PC-3 (cell line): ENCODE results near the gene OSBPL8. TPM values are rescaled to one million over a fixed set of nuclear protein-coding genes. Genes with fewer than 3 reads are reported as not detected.

ENCODE experiments used
- ATAC-seq: fragments of 200-7000 bp; cut with Tn5 transposase; 2 replicates; pipeline ENCODE4 v1.9.1; 2020; ENCODE audit warnings: mild to moderate bottlenecking, moderate library complexity
- BruUV-seq: library from RNA; stranded (reverse); fragments of 400-500 nt; replicated peaks from 2 replicates; lab custom pipeline; 2021; lab: Mats Ljungman, UMichigan
- CTCF ChIA-PET: fragments of 300-600 bp; sonication (Branson Sonifier 250); formaldehyde crosslinking; loops from one replicate; lab custom pipeline; 2022; ENCODE audit warnings: antibody characterized with exemption; lab: Charles Lee
- POLR2A ChIA-PET: fragments of 300-600 bp; sonication (Branson Sonifier 250); formaldehyde crosslinking; loops from one replicate; lab custom pipeline; 2022; ENCODE audit warnings: antibody characterized with exemption; ENCODE audit not compliant: unreplicated experiment; lab: Charles Lee
- DNase-seq: peaks from one replicate; pipeline ENCODE4 v3.0.0-alpha.2; 2015
- H2AFZ ChIP-seq: fragments of 300-600 bp; sonication (generic); 2 replicates; pipeline ENCODE4 v1.6.0; 2016; ENCODE audit warnings: antibody characterized with exemption, low read length
- H3F3A ChIP-seq: fragments of 300-600 bp; sonication (generic); one replicate; pipeline ENCODE4 v1.6.0; 2017; ENCODE audit warnings: antibody characterized with exemption, low read length, control low read depth, mild to moderate bottlenecking; ENCODE audit not compliant: unreplicated experiment
- H3K27ac ChIP-seq: fragments of 300-600 bp; sonication (generic); 2 replicates; pipeline ENCODE4 v1.5.1; 2016; ENCODE audit warnings: mild to moderate bottlenecking, low read length
- H3K27me3 ChIP-seq: fragments of 300-600 bp; sonication (generic); 2 replicates; pipeline ENCODE4 v1.6.1; 2016; ENCODE audit warnings: low read length, mixed read lengths
- H3K36me3 ChIP-seq: fragments of 300-600 bp; sonication (generic); 2 replicates; pipeline ENCODE4 v1.6.1; 2016; ENCODE audit warnings: low read depth, mixed run types, low read length, mixed read lengths
- H3K4me1 ChIP-seq: fragments of 300-600 bp; sonication (generic); 2 replicates; pipeline ENCODE4 v1.5.1; 2016; ENCODE audit warnings: low read length; ENCODE audit not compliant: insufficient read depth
- H3K4me2 ChIP-seq: fragments of 300-600 bp; sonication (generic); 2 replicates; pipeline ENCODE4 v1.6.0; 2016; ENCODE audit warnings: low read length
- H3K4me3 ChIP-seq: fragments of 300-600 bp; sonication (generic); 2 replicates; pipeline ENCODE4 v1.5.1; 2016; ENCODE audit warnings: mild to moderate bottlenecking, low read length, mixed read lengths
- H3K79me2 ChIP-seq: fragments of 300-600 bp; sonication (generic); 2 replicates; pipeline ENCODE4 v1.6.1; 2017; ENCODE audit warnings: low read length, mixed read lengths
- H3K9ac ChIP-seq: fragments of 300-600 bp; sonication (generic); 2 replicates; pipeline ENCODE4 v1.6.0; 2016; ENCODE audit warnings: mild to moderate bottlenecking, low read length
- H3K9me2 ChIP-seq: fragments of 300-600 bp; sonication (generic); replicated peaks from 2 replicates; pipeline ENCODE4 v1.6.1; 2016; ENCODE audit warnings: mixed run types, low read length, mixed read lengths
- H3K9me3 ChIP-seq: fragments of 300-600 bp; sonication (generic); 2 replicates; pipeline ENCODE4 v1.6.1; 2016; ENCODE audit warnings: low read length, mixed read lengths
- H4K20me1 ChIP-seq: fragments of 300-600 bp; sonication (generic); 2 replicates; pipeline ENCODE4 v1.6.1; 2016; ENCODE audit warnings: low read length, mixed read lengths
- EZH2 ChIP-seq: fragments of 300-600 bp; sonication (generic); IDR thresholded peaks from one replicate; pipeline ENCODE4 v1.6.1; 2017; ENCODE audit warnings: antibody characterized with exemption, mild to moderate bottlenecking, low read length; ENCODE audit not compliant: unreplicated experiment
- EZH2phosphoT487 ChIP-seq: fragments of 300-600 bp; sonication (generic); IDR thresholded peaks from 2 replicates; pipeline ENCODE4 v1.6.1; 2018; ENCODE audit warnings: mild to moderate bottlenecking, antibody characterized with exemption, low read length, borderline replicate concordance
- intact Hi-C: fragments of 100-400 bp; cut with micrococcal nuclease; formaldehyde crosslinking; loops from 2 replicates; pipeline ENCODE4 v1.9.0; 2023
- total RNA-seq: library from RNA; depleted of rRNA; stranded (reverse); fragments of >200 nt; gene quantifications from 2 replicates; pipeline ENCODE4 v1.2.3, GENCODE V29; 2014
- TF ChIP-seq, protein P1 (sequence below): fragments of 300-600 bp; sonication (generic); conservative IDR thresholded peaks from 2 replicates; pipeline ENCODE4 v1.5.1; 2017; ENCODE audit warnings: antibody characterized with exemption, low read depth, mild to moderate bottlenecking, low read length

OSBPL8 gene
- total RNA-seq, 1 experiment from 2014 or later = 28.5 TPM

DNA sequence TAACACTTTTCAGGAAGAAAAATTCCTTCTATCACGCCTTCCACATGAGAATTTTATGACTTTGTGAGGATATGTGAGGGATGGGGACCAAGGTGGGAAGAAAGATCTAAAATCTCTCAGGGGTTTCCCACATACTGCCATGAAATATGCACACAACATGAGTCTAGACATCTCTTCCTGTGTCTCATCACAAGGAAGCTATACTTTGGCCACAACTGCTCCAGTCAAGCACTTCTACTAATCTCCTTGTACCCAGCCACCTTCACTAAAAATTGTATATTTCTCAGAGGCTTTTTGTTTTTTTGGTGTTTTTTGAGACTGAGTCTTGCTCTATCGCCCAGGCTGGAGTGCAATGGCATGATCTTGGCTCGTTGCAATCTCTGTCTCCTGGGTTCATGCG, 3.2 kb downstream of the OSBPL8 start:
- no peaks in the 10 kb centered on the region for H3K27me3 ChIP-seq
- no peak overlapping the region for H3K9ac ChIP-seq
- H3K4me1 ChIP-seq = peaks cover 39% of the 10 kb centered on the region
- no peaks in the 10 kb centered on the region for H3K9me2 ChIP-seq
- H3K4me3 ChIP-seq = no peak overlapping the region
- no peaks in the 10 kb centered on the region for H3F3A ChIP-seq
- CTCF ChIA-PET = no interaction called here
- no peak for DNase-seq
- intact Hi-C loops = loop anchor here (5.0 to 10.0 kb wide), 2 partner anchors 99 to 212 kb away; partner anchors contain the start of gene BBS10
- H4K20me1 ChIP-seq = peaks cover 9% of the 10 kb centered on the region; the same call in 1 of the 2 replicates
- no peak overlapping the region for H3K27ac ChIP-seq
- H2AFZ ChIP-seq = no peak overlapping the region
- peaks cover 79% of the 10 kb centered on the region for H3K79me2 ChIP-seq
- TF ChIP-seq EZH2phosphoT487 = no peak
- TF ChIP-seq, protein P1, sequence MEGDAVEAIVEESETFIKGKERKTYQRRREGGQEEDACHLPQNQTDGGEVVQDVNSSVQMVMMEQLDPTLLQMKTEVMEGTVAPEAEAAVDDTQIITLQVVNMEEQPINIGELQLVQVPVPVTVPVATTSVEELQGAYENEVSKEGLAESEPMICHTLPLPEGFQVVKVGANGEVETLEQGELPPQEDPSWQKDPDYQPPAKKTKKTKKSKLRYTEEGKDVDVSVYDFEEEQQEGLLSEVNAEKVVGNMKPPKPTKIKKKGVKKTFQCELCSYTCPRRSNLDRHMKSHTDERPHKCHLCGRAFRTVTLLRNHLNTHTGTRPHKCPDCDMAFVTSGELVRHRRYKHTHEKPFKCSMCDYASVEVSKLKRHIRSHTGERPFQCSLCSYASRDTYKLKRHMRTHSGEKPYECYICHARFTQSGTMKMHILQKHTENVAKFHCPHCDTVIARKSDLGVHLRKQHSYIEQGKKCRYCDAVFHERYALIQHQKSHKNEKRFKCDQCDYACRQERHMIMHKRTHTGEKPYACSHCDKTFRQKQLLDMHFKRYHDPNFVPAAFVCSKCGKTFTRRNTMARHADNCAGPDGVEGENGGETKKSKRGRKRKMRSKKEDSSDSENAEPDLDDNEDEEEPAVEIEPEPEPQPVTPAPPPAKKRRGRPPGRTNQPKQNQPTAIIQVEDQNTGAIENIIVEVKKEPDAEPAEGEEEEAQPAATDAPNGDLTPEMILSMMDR = no peak
- no peak for TF ChIP-seq EZH2
- ATAC-seq = no peak
- no peaks in the 10 kb centered on the region for H3K36me3 ChIP-seq
- no peaks in the 10 kb centered on the region for H3K9me3 ChIP-seq
- no TSS peak for BruUV-seq
- POLR2A ChIA-PET = interaction anchor here (0.6 kb wide), 1 partner anchor 1167 kb away, joined by 4 read pairs; no protein-coding TSS in a partner anchor
- peak overlapping the region; percentile 30; the same call in 1 of the 2 replicates for H3K4me2 ChIP-seq

DNA sequence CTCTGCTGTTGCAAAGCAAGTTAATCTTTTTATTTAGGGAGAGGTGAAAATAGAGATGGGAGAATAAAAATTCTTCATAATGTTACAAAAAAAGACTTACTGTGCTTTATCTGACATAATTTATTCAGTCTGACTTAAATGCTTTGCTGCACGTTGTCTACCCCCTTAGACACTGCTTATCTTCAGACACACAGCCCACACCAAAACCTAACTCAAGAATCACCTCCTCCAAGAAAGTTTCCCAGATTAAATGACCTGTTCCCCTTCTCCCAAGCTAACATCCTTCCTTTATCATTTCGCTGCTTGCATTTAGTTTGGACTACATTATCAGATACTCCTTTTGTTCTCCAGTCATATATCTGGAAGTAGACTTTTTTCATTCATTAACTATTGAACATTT, 3.8 kb downstream of the OSBPL8 start:
- no peaks in the 10 kb centered on the region for H3K27me3 ChIP-seq
- no peak overlapping the region for H2AFZ ChIP-seq
- POLR2A ChIA-PET = no interaction called here
- DNase-seq (no peak), ATAC-seq (no peak)
- no TSS peak for BruUV-seq
- TF ChIP-seq, protein P1 = no peak
- TF ChIP-seq EZH2phosphoT487 (no peak), EZH2 (no peak)
- peaks cover 9% of the 10 kb centered on the region; the same call in 1 of the 2 replicates for H4K20me1 ChIP-seq
- H3K4me3 ChIP-seq = no peak overlapping the region
- no peak overlapping the region for H3K9ac ChIP-seq
- no peak overlapping the region for H3K27ac ChIP-seq
- H3K4me2 ChIP-seq = peak overlapping the region; percentile 30
- no peaks in the 10 kb centered on the region for H3K36me3 ChIP-seq
- CTCF ChIA-PET = no interaction called here
- intact Hi-C loops = loop anchor here (5.0 to 10.0 kb wide), 2 partner anchors 98 to 211 kb away; partner anchors contain the start of gene BBS10
- H3K4me1 ChIP-seq = peaks cover 39% of the 10 kb centered on the region
- no peaks in the 10 kb centered on the region for H3F3A ChIP-seq
- H3K79me2 ChIP-seq = peaks cover 84% of the 10 kb centered on the region
- H3K9me3 ChIP-seq = no peaks in the 10 kb centered on the region
- no peaks in the 10 kb centered on the region for H3K9me2 ChIP-seq

DNA sequence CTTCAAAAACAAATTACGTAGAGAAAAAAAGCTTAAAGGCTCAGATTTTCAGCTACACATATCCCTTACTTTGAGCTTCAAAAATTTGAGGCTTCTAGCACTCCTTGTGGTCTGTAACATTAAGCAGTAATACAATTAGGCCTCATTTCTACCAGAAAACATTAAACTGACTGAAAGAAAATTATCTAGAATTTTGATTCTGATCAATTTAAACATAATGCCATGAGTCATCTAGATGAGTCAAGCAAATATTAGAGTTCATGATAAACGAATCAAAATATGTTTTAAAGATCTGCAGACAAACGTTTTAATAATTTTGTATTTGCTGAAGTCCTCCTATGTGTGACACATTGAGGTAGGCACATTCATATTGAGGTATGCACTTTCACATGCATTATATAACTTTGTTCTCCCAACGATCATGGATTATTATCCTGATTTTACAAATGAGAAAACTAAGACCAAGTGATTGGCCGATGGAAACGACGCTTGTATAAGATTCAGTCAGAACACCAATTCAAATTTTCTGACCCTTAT, 4.3 kb downstream of the OSBPL8 start:
- intact Hi-C loops = loop anchor here (5.0 to 10.0 kb wide), 2 partner anchors 98 to 210 kb away; partner anchors contain the start of gene BBS10
- no peak for ATAC-seq
- Histone ChIP-seq H3K9me3 (no peaks in the 10 kb centered on the region), H3K27me3 (no peaks in the 10 kb centered on the region), H3K36me3 (no peaks in the 10 kb centered on the region), H3K4me1 (peaks cover 38% of the 10 kb centered on the region), H3K9me2 (no peaks in the 10 kb centered on the region), H4K20me1 (peaks cover 9% of the 10 kb centered on the region; the same call in 1 of the 2 replicates), H3K4me3 (no peak overlapping the region), H2AFZ (no peak overlapping the region), H3K9ac (no peak overlapping the region), H3K79me2 (peaks cover 89% of the 10 kb centered on the region), H3F3A (no peaks in the 10 kb centered on the region), H3K4me2 (peak overlapping the region; percentile 30), H3K27ac (no peak overlapping the region)
- no peak for TF ChIP-seq EZH2
- TF ChIP-seq EZH2phosphoT487 = no peak
- TF ChIP-seq, protein P1 = 0 out of 2 replicates have a peak, but pooled peaks have one; percentile 22
- ChIA-PET CTCF (interaction anchor here (0.5 kb wide), 1 partner anchor 679 kb away, joined by 3 read pairs; no protein-coding TSS in a partner anchor), POLR2A (no interaction called here)
- BruUV-seq = no TSS peak
- peak; percentile 43 for DNase-seq
